Putamen (tissue), 1 donor: ENCODE results near the gene HYAL1.

Experiments
- DNase-seq: peaks from one replicate; pipeline ENCODE4 v3.0.0-alpha.2; 2016; ENCODE audit warnings: low spot score

Gene HYAL1

GRCh38 chr3:50334339-50335075 is 31.1 kb upstream of the HYAL1 start:
- DNase-seq: no peak

- DNase-seq: no peak
These were observed 30.5 kb upstream of the HYAL1 start for GRCh38 chr3:50333744-50334328.

- no peak for DNase-seq
These were observed 28.1 kb upstream of the HYAL1 start for GRCh38 chr3:50331364-50331907.

- DNase-seq: no peak
These were observed 27.0 kb upstream of the HYAL1 start for GRCh38 chr3:50330330-50330729.

- DNase-seq: peak; percentile 97
These were observed 24.7 kb upstream of the HYAL1 start, which contains the start of gene TUSC2 for GRCh38 chr3:50327943-50328691. TSS of gene TUSC2 (minus strand) at chr3:50328223. CDS start at chr3:50328099, 124 bp downstream.

- no peak for DNase-seq
These were observed 23.8 kb upstream of the HYAL1 start for GRCh38 chr3:50327129-50327528.

GRCh38 chr3:50326182-50326541 is 22.8 kb upstream of the HYAL1 start:
- DNase-seq: no peak

- no peak for DNase-seq
These were observed 22.3 kb upstream of the HYAL1 start for GRCh38 chr3:50325497-50326181.

- DNase-seq: no peak
These were observed 21.7 kb upstream of the HYAL1 start for GRCh38 chr3:50325113-50325480.

- DNase-seq: no peak
These were observed 21.2 kb upstream of the HYAL1 start for GRCh38 chr3:50324351-50325112.

GRCh38 chr3:50323614-50324199 is 20.3 kb upstream of the HYAL1 start:
- DNase-seq: no peak

GRCh38 chr3:50323092-50323600 is 19.8 kb upstream of the HYAL1 start:
- DNase-seq: no peak

- DNase-seq: no peak
These were observed 19.2 kb upstream of the HYAL1 start, which contains the start of gene HYAL2 for GRCh38 chr3:50322386-50323091. TSS of gene HYAL2 (minus strand) at chr3:50322745. CDS start at chr3:50320489, 2,256 bp downstream.

- no peak for DNase-seq
These were observed 18.7 kb upstream of the HYAL1 start for GRCh38 chr3:50322115-50322385.

- peak; percentile 89 for DNase-seq
These were observed 18.2 kb upstream of the HYAL1 start for GRCh38 chr3:50321336-50322114.

GRCh38 chr3:50320853-50321335 is 17.5 kb upstream of the HYAL1 start:
- DNase-seq: peak; percentile 84

GRCh38 chr3:50319894-50320625 is 16.7 kb upstream of the HYAL1 start:
- no peak for DNase-seq

GRCh38 chr3:50319181-50319893 is 16.0 kb upstream of the HYAL1 start:
- no peak for DNase-seq
